Measurements from ENCODE around the gene DSTN.

DSTN gene

DNA sequence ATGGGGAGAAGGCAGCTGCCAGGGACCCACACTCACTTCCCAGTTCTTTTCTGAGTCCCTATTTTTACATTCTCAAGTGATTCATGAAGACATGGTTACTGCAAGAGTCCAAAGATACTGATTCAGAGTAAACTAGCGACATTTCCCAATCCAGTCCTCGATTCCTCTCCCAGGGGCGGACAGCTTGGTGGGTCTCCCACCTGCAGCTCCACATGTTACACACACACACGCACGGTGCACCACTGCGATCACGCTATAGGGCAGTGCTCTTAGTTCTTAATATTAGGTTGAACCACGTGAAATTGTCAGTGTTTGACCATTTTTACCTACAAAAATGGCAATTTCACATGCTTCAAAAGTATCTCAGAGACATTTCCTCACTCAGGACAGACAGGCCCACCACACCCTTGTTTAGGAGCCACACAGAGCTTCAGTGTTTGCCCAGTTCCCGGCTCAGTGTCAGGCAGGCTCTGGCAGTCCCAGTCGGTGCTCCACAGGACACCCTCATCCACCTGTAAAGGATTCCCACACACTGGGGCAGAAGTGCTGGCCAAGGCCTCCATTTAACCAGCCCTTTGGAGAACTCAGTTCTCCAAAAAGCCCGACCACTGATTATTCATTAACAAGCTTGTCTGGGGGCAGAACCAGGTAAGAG, 60.4 kb downstream of the DSTN start:
- H3K4me3 ChIP-seq (ENCODE audit: low read length), result no peak overlapping the region
- H3K9me3 ChIP-seq (ENCODE audit: low read length), result no peaks in the 10 kb centered on the region
- no peaks in the 10 kb centered on the region for H3K4me1 ChIP-seq (ENCODE audit: insufficient read depth, low read length)
- no peaks in the 10 kb centered on the region for H3K27me3 ChIP-seq (ENCODE audit: insufficient read depth, low read length)
- no peak overlapping the region for H2AFZ ChIP-seq (ENCODE audit: low read depth, low read length)
- no peaks in the 10 kb centered on the region for H3K36me3 ChIP-seq (ENCODE audit: insufficient read depth, low read length)

DNA sequence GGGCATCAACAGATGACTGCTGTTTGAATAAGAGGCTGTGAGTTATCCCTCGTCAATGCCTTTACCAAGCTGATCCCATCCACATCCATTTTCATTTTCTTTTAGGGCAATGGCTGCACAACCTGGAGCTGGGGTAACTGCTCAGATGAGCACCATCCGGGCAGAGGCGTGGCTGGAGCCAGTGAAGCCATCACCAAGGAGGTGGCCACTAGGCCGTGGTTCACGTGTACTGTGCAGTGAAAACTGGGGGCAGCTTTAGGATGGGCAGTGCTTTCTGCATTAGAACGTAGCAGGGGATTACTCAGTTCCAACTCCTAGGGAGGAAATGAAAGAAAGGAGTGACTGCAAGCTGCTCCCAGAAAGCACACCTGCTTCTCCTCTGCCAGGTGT, 60.9 kb downstream of the DSTN start:
- H3K36me3 ChIP-seq (ENCODE audit: insufficient read depth, low read length), result no peaks in the 10 kb centered on the region
- H3K4me3 ChIP-seq (ENCODE audit: low read length), result no peak overlapping the region
- H2AFZ ChIP-seq (ENCODE audit: low read depth, low read length), result no peak overlapping the region
- H3K27me3 ChIP-seq (ENCODE audit: insufficient read depth, low read length), result no peaks in the 10 kb centered on the region
- H3K9me3 ChIP-seq (ENCODE audit: low read length), result no peaks in the 10 kb centered on the region
- H3K4me1 ChIP-seq (ENCODE audit: insufficient read depth, low read length), result peaks cover 2% of the 10 kb centered on the region

DNA sequence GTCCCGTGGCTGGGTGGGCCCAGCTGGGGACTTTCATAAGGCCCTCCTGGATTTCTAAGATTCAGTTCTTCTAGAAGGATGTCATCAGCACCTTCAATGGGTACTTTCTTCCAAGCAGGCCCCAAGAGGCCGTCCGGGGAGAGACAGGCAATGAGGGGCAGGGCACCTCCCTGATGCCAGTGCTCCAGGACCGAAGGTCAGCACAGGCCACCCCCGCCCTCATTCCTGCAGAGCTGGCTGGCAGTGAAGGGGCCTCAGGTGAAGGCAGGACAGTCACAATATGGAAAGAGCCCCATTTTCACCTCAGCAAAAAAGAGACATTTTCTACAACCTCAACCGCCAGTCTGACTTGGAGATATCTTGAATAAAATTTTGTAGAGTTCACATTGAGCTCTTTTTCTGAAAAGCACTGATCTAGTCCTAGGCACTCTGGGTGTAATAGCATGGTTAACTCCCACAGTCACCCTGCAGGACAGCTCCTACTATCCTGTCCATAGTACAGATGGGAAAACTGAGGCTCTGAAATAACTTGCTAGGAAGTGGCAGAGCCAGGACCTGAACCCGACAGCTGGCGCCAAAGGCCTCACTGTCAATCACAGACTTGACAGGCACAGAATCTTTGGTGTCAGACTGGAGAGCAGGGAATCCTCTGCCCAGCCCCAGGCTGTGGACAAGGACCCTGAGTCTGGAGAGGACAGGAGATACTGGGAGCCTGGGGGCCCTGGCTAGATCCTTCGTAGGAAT, 61.9 kb downstream of the DSTN start:
- Histone ChIP-seq H2AFZ (ENCODE audit: low read depth, low read length) (no peak overlapping the region), H3K9me3 (ENCODE audit: low read length) (no peaks in the 10 kb centered on the region), H3K27me3 (ENCODE audit: insufficient read depth, low read length) (no peaks in the 10 kb centered on the region), H3K36me3 (ENCODE audit: insufficient read depth, low read length) (no peaks in the 10 kb centered on the region), H3K4me1 (ENCODE audit: insufficient read depth, low read length) (peaks cover 12% of the 10 kb centered on the region), H3K4me3 (ENCODE audit: low read length) (no peak overlapping the region)

DNA sequence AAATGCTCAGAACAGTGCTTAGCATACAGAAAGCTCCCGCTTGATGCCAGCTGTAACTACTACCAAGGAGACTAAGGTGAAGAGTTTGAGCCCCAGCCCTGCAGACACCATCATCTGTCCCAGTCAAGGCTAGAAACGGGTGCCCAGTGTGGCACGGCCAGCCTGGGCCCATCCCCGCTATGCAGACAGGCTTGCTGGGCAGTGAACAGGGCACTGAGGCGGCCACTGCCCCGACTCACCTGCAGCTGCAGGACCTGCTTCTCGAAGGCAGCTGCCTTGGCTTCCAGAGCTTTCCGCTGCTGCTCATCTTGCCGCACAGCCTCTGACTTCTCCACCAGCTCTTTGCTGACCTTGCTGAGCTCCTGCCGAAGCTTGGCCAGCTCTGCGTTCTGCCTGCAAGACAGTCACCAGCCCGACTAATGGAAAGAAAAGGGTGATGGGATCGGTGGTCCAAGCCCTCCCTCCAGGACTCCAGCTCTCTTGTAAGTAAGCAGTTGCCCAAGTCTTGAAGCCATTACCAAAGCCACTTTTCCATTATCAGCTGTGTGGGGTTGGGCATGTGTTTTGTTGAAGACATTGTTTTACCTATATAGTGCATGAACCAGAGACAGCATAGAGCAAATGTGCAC, 63.5 kb downstream of the DSTN start:
- H3K36me3 ChIP-seq (ENCODE audit: insufficient read depth, low read length), result no peaks in the 10 kb centered on the region

DNA sequence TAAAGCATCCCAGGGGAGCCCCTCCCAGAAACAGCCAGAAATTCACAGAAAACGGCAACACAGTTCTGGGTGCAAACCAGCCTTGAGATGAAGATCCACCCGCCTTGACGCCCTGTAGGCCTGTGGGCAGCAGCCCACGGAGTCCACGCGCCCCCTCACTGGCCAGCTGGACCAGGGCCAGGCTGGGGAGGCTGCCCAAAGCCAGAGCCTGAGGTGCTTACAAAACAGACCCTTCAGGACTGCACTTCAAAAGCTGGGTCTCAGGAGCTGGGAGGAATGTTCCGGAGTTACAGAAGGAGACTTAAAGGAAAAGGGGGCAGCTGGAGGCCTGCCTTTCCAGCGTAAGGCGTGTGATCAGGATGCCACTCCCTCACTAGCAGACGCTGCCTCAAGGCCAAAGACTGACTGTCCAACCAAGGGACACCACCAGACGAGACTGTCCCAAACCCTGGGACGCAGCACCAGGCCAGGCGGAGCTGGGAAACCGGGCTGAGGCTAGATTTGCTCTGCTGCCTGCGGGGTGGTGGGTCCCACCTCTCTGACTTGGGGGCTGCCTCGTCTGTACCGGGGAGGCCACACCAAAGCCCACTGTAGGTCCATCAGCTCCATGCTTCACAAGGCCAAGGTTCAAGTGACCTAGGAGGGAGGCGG, 64.1 kb downstream of the DSTN start:
- Histone ChIP-seq H3K9me3 (ENCODE audit: low read length) (no peaks in the 10 kb centered on the region), H3K27me3 (ENCODE audit: insufficient read depth, low read length) (no peaks in the 10 kb centered on the region), H3K36me3 (ENCODE audit: insufficient read depth, low read length) (no peaks in the 10 kb centered on the region), H3K4me3 (ENCODE audit: low read length) (no peak overlapping the region), H2AFZ (ENCODE audit: low read depth, low read length) (no peak overlapping the region), H3K4me1 (ENCODE audit: insufficient read depth, low read length) (peaks cover 14% of the 10 kb centered on the region)

More for the DNA sequence above, 63.5 kb downstream of the DSTN start:
- Histone ChIP-seq H3K4me1 (ENCODE audit: insufficient read depth, low read length) (peaks cover 14% of the 10 kb centered on the region), H3K4me3 (ENCODE audit: low read length) (no peak overlapping the region), H3K27me3 (ENCODE audit: insufficient read depth, low read length) (no peaks in the 10 kb centered on the region), H3K9me3 (ENCODE audit: low read length) (no peaks in the 10 kb centered on the region), H2AFZ (ENCODE audit: low read depth, low read length) (no peak overlapping the region)

DNA sequence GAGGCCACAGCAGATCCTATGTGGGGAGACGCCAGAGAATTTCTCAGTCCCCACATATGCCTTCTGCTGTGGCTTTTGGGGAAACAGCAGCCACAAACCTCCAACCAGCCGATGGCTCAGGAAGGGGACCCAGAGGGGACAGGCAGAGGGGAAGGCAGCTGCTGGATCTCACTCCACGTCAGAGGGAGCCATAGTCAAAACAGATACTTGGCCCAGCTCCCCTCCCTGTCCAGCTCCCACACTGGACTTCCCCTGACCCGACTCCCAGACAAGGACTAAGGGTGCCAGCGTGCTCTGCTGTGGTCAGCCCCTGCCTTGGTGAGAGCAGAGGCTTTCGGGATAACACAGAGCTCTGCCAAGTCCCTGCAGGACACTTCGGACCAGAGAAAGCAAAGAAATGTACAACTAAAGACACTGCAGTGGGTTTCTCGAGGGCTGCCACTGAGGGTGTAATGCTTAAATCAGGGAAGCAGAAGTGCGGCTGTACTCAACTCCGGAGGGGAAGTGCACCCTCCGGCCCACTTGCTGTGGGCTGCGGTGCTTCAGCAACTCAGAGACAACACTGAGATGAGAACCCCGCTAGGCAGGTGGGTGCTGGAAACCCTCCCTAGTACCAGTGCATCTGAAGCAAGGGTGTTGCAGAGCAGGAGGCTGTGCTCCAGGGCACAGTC, 64.9 kb downstream of the DSTN start:
- no peaks in the 10 kb centered on the region for H3K9me3 ChIP-seq (ENCODE audit: low read length)
- peaks cover 14% of the 10 kb centered on the region for H3K4me1 ChIP-seq (ENCODE audit: insufficient read depth, low read length)
- no peaks in the 10 kb centered on the region for H3K27me3 ChIP-seq (ENCODE audit: insufficient read depth, low read length)
- H3K4me3 ChIP-seq (ENCODE audit: low read length), result no peak overlapping the region
- no peak overlapping the region for H2AFZ ChIP-seq (ENCODE audit: low read depth, low read length)
- no peaks in the 10 kb centered on the region for H3K36me3 ChIP-seq (ENCODE audit: insufficient read depth, low read length)

DNA sequence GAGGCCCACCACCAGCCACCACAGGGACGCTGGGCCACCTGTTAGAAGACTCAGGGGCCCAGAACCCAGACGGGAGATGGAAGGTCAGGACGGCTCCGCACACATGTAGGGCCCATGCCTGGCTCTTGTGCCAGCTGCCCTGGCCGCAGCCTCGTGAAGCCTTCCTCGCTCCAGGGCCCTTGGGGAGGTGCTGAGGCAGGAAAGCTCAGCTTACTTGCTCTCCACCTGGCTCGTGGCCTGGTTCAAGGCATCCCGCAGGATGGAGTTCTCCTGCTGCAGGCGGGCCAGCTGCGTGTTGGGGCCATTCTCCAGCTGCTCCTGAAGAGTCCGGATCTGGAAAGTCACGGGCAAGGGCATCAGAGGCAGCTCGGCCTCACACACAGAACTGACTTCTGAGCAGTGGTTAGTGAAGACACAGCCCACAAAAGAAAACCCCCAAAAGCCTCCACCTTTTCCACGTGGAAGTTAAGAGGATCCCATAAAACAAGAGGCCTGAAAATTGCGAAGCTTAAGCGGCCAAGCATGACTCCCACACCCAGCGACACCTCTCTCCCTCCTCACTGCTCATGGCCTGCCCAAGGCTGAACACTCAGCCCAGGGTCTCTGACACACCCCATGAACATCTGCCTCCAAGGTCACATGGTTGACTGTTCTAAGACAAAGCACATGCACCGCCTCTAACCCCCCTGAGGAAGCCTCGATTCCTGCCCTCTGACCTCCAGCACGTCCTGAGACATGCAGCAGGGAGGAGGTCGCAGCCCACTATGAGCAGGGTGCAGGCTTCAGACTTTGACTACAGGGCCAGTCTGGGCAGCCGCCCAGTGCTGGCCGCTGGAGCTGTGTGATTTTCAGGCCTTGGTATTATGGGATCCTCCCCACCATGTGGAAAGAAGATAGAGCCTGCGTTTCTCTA, 65.7 kb downstream of the DSTN start:
- Histone ChIP-seq H3K27me3 (ENCODE audit: insufficient read depth, low read length) (no peaks in the 10 kb centered on the region), H2AFZ (ENCODE audit: low read depth, low read length) (no peak overlapping the region), H3K4me3 (ENCODE audit: low read length) (no peak overlapping the region), H3K4me1 (ENCODE audit: insufficient read depth, low read length) (peaks cover 16% of the 10 kb centered on the region), H3K36me3 (ENCODE audit: insufficient read depth, low read length) (no peaks in the 10 kb centered on the region), H3K9me3 (ENCODE audit: low read length) (no peaks in the 10 kb centered on the region)

DNA sequence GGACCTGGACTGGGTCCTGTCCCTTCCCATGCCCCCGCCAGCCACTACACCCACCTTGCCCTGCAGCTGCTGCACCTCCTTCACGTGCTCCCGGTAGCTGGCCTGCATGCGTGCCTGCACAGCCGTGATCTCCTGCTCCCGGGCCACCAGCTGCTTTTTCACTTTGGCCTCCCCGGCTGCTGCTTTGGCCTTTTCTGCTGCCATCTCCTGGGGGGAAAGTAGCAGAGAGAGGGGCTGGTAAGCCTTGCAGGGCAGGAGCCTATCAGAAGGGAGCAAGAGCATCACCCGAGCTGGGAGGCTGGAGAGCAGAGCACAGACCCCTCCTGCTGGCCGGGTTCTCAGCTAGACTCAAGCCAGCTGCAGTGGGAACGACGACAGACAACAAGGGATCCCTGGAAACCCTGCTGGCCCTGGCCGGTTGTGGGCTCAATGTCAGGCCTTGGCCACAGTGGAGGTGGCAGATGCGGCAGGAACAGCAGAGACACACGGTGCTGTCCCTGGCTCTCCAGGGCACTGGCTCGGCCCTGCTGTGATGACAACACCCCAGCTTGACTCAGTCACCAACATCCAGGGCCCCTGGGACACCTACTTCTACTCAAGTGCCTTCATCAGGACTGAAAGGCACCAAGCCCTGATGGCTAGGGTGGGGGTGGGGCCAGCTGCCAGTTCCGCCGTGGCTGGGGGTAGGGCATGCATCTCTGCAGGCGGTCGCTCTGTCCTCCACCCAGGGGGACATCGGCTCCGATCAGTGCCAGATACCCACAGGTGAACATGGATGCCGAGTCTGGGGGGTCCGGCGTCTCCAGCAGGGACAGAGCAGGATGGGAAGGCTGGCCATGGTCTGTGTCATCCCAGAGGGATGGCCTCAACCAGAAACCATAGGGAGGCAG, 66.9 kb downstream of the DSTN start:
- no peak overlapping the region for H3K4me3 ChIP-seq (ENCODE audit: low read length)
- H3K9me3 ChIP-seq (ENCODE audit: low read length), result no peaks in the 10 kb centered on the region
- H2AFZ ChIP-seq (ENCODE audit: low read depth, low read length), result no peak overlapping the region
- H3K36me3 ChIP-seq (ENCODE audit: insufficient read depth, low read length), result no peaks in the 10 kb centered on the region
- H3K27me3 ChIP-seq (ENCODE audit: insufficient read depth, low read length), result no peaks in the 10 kb centered on the region
- H3K4me1 ChIP-seq (ENCODE audit: insufficient read depth, low read length), result peaks cover 16% of the 10 kb centered on the region

DNA sequence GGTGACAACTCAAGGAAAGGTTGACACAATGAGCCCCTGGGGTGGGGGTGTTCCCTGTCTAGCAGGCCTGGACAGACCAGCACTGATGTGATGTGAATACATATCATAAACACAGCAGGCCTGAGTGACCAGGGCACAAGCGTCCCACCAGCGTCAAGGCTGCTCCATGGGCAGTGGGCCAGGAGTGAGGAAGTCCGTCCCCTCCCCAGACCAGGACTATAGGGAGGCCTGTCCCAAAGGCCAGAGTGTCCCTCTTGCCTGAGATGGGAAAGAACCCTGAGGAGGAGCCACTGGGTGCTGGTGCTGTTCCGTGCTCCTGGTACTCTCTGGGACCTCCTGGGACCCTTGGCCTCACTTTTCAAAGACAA, 67.5 kb downstream of the DSTN start:
- H2AFZ ChIP-seq (ENCODE audit: low read depth, low read length), result no peak overlapping the region
- H3K4me3 ChIP-seq (ENCODE audit: low read length), result no peak overlapping the region
- peaks cover 16% of the 10 kb centered on the region for H3K4me1 ChIP-seq (ENCODE audit: insufficient read depth, low read length)
- no peaks in the 10 kb centered on the region for H3K36me3 ChIP-seq (ENCODE audit: insufficient read depth, low read length)
- H3K27me3 ChIP-seq (ENCODE audit: insufficient read depth, low read length), result no peaks in the 10 kb centered on the region
- no peaks in the 10 kb centered on the region for H3K9me3 ChIP-seq (ENCODE audit: low read length)

DNA sequence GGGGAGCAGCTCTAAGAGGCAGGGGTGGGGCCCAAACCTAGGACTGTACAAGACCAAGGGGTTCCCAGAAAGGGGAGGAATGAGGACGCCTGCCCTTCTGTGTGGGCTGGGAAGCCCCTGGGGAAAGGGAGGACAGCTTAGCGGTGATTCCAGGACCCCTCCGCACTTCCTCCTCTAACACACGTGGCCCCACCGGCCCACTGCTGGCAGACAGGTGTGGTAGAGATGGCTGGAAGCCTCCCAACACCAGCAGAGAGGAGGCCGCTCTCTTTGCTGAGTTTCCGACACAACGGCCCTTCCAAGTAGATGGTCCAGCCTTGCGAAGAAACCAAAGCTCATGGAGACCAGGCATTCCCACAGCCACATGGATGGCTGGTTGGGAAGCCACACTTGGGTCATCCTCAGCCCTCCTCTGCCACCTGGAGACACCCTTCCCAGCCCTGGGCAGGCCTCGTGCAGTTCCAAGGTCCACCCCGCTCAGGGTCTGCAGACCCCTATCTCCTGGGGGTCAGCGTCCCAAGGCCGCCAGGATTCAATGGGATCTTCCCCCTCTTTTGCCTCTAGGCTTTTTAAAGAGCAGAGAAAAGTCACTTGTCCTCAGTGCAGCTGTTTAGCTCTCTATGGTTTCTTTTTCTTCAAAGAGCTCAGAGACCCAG, 68.2 kb downstream of the DSTN start:
- Histone ChIP-seq H3K4me3 (ENCODE audit: low read length) (no peak overlapping the region), H3K4me1 (ENCODE audit: insufficient read depth, low read length) (peaks cover 21% of the 10 kb centered on the region), H3K9me3 (ENCODE audit: low read length) (no peaks in the 10 kb centered on the region), H3K36me3 (ENCODE audit: insufficient read depth, low read length) (no peaks in the 10 kb centered on the region), H3K27me3 (ENCODE audit: insufficient read depth, low read length) (no peaks in the 10 kb centered on the region), H2AFZ (ENCODE audit: low read depth, low read length) (no peak overlapping the region)

DNA sequence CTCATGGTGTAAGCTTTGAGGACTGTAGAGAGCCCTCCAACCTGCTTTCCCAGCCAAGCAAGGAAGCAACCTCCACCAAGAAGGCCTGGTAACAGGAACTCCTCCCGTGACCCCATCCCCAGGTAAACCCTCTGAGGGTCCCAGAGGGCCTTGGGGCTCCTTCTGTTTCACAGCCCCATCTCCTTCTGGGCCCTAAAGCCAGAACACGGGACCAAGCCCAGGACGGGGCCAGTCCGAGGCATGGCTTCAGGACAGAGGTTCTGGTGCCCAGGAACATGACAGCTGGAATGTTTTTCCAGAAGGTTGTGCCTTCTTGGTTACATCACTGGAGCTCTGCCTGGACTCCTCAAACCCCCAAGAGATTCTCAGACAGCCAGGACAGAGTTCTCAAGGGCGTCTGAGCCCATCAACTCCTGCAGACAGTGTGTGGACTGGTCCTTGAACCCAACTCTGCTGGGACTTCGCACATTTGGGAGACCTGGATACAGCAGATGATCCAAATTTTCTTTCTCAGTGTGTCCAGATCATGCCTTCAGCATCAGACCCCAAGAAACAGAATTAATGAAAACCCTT, 69.0 kb downstream of the DSTN start:
- Histone ChIP-seq H3K9me3 (ENCODE audit: low read length) (no peaks in the 10 kb centered on the region), H3K27me3 (ENCODE audit: insufficient read depth, low read length) (no peaks in the 10 kb centered on the region), H3K36me3 (ENCODE audit: insufficient read depth, low read length) (no peaks in the 10 kb centered on the region), H3K4me3 (ENCODE audit: low read length) (no peak overlapping the region), H2AFZ (ENCODE audit: low read depth, low read length) (no peak overlapping the region), H3K4me1 (ENCODE audit: insufficient read depth, low read length) (peaks cover 29% of the 10 kb centered on the region)

All from neuron (in vitro differentiated cells).